MM.1S (cell line): ENCODE data around the gene GJA3.

ENCODE experiments used
- DNase-seq: peaks from one replicate; pipeline ENCODE4 v3.0.0-alpha.2; 2015
- H2AFZ ChIP-seq: fragments of 300-600 bp; sonication (generic); 2 replicates; pipeline ENCODE4 v1.6.0; 2016; ENCODE audit warnings: antibody characterized with exemption, low read length
- H3F3A ChIP-seq: fragments of 300-600 bp; sonication (generic); 2 replicates; pipeline ENCODE4 v1.6.1; 2016; ENCODE audit warnings: mild to moderate bottlenecking, antibody characterized with exemption, low read length, moderate library complexity, mixed read lengths; ENCODE audit not compliant: insufficient read depth
- H3K27ac ChIP-seq: fragments of 300-600 bp; sonication (generic); 2 replicates; pipeline ENCODE4 v1.5.1; 2016; ENCODE audit warnings: mild to moderate bottlenecking, low read length
- H3K27me3 ChIP-seq: fragments of 300-600 bp; sonication (generic); replicated peaks from 2 replicates; pipeline ENCODE4 v1.6.0; 2016; ENCODE audit warnings: low read length; ENCODE audit not compliant: insufficient read depth
- H3K36me3 ChIP-seq: fragments of 300-600 bp; sonication (generic); replicated peaks from 2 replicates; pipeline ENCODE4 v1.6.1; 2016; ENCODE audit warnings: mild to moderate bottlenecking, low read length, mixed read lengths; ENCODE audit not compliant: insufficient read depth
- H3K4me1 ChIP-seq: fragments of 300-600 bp; sonication (generic); 2 replicates; pipeline ENCODE4 v1.6.1; 2016; ENCODE audit warnings: low read length, mixed read lengths
- H3K4me2 ChIP-seq: fragments of 300-600 bp; sonication (generic); 2 replicates; pipeline ENCODE4 v1.6.0; 2016; ENCODE audit warnings: low read depth, low read length
- H3K4me3 ChIP-seq: fragments of 300-600 bp; sonication (generic); 2 replicates; pipeline ENCODE4 v1.5.1; 2016; ENCODE audit warnings: low read length, mixed read lengths
- H3K79me2 ChIP-seq: fragments of 300-600 bp; sonication (generic); 2 replicates; pipeline ENCODE4 v1.6.1; 2016; ENCODE audit warnings: mixed run types, low read length, mixed read lengths
- H3K9ac ChIP-seq: fragments of 300-600 bp; sonication (generic); 2 replicates; pipeline ENCODE4 v1.6.1; 2016; ENCODE audit warnings: low read length, mixed read lengths
- H3K9me2 ChIP-seq: fragments of 300-600 bp; sonication (generic); replicated peaks from 2 replicates; pipeline ENCODE4 v1.6.1; 2016; ENCODE audit warnings: mild to moderate bottlenecking, low read length, mixed read lengths; ENCODE audit not compliant: insufficient read depth
- H3K9me3 ChIP-seq: fragments of 300-600 bp; sonication (generic); replicated peaks from 2 replicates; pipeline ENCODE4 v1.6.1; 2016; ENCODE audit warnings: mild to moderate bottlenecking, low read length, mixed read lengths; ENCODE audit not compliant: insufficient read depth
- H4K20me1 ChIP-seq: fragments of 300-600 bp; sonication (generic); 2 replicates; pipeline ENCODE4 v1.6.1; 2016; ENCODE audit warnings: mild to moderate bottlenecking, low read length, moderate library complexity, mixed read lengths; ENCODE audit not compliant: insufficient read depth
- EZH2 ChIP-seq: fragments of 300-600 bp; sonication (generic); optimal IDR thresholded peaks from 2 replicates; pipeline ENCODE3; 2017; ENCODE audit warnings: low read depth, mild to moderate bottlenecking, antibody characterized with exemption, low read length, mixed read lengths
- EZH2phosphoT487 ChIP-seq: fragments of 300-600 bp; sonication (generic); IDR thresholded peaks from 2 replicates; pipeline ENCODE4 v1.6.1; 2018; ENCODE audit warnings: antibody characterized with exemption, low read length
- TF ChIP-seq, protein P1 (sequence below): fragments of 300-600 bp; sonication (generic); IDR thresholded peaks from 2 replicates; pipeline ENCODE4 v1.5.1; 2016; ENCODE audit warnings: antibody characterized with exemption, low read length, mixed read lengths

GJA3 gene

DNA sequence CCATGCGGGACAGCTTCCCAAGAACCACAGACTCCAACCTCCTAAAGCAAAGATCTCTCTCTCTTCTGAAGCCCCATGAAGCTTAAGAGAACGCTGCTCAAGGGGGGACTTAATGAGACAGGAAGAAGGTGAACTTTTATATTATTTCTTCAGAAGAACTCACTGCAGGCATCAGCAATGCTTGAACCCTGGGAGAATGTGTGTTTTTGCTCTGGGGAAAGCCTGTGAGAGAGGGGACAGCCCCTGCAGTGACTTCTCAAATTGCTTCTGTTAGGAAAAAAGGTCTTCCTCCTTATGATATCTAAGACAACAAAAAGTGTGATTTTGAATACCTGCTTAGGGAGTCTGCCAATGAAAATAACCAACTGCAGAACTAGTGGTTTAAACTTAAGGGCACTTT lies 23.0 kb downstream of the GJA3 start:
- TF ChIP-seq, protein P1, sequence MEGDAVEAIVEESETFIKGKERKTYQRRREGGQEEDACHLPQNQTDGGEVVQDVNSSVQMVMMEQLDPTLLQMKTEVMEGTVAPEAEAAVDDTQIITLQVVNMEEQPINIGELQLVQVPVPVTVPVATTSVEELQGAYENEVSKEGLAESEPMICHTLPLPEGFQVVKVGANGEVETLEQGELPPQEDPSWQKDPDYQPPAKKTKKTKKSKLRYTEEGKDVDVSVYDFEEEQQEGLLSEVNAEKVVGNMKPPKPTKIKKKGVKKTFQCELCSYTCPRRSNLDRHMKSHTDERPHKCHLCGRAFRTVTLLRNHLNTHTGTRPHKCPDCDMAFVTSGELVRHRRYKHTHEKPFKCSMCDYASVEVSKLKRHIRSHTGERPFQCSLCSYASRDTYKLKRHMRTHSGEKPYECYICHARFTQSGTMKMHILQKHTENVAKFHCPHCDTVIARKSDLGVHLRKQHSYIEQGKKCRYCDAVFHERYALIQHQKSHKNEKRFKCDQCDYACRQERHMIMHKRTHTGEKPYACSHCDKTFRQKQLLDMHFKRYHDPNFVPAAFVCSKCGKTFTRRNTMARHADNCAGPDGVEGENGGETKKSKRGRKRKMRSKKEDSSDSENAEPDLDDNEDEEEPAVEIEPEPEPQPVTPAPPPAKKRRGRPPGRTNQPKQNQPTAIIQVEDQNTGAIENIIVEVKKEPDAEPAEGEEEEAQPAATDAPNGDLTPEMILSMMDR, result no peak
- TF ChIP-seq EZH2 (no peak), EZH2phosphoT487 (no peak)
- DNase-seq, result no peak
- no peaks in the 10 kb centered on the region for H3K36me3 ChIP-seq

DNA sequence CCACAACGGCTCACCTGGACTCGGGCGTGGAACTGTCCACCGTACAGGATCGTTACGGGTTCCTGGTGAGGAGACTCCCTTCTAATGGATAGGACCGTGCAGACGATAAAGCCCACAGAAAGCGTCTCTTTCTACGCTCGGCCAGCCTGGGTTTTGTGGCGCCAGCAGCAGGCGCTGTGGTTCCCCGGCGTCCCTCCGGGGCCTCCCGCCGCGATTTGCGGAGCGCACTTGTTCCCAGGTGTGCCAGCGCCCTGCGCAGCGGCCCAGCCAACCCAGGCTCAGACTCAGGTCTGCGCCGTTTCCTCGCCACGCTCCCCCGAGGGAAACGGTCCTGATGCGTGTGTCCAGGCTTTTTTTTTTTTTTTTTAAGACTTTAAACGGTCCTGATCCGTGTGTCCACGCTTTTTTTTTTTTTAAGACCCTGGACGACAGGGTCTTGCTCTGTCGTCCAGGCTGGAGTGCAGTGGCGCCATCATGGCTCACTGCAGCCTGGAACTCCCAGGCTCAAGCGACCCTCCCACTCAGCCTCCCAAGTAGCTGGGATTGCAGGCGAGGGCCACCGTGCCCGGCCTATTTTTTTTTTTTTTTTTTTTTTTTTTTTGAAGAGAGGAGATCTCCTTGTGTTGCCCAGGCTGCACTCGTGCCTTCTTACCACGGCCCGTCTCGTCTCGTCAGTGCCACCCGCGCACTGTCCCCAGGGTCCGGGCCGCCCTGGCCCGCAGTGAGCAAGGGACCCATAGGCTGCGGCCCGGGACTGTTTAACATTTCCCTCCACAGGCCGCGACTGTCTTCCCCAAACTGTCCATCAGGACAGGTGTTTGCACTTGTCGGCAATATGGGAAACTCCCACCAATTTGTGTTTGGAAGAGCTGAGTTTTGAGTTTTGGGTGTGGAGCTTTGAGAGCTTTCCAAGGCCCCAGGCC lies 23.8 kb downstream of the GJA3 start:
- Histone ChIP-seq H3K27me3 (no peaks in the 10 kb centered on the region), H3K9ac (no peak overlapping the region), H4K20me1 (no peaks in the 10 kb centered on the region), H3K4me1 (no peaks in the 10 kb centered on the region), H3K9me2 (no peaks in the 10 kb centered on the region), H3K4me2 (peak overlapping the region; percentile 59), H2AFZ (no peak overlapping the region), H3K79me2 (no peaks in the 10 kb centered on the region), H3K9me3 (no peaks in the 10 kb centered on the region), H3K4me3 (no peak overlapping the region; the same call in 1 of the 2 replicates), H3F3A (no peaks in the 10 kb centered on the region), H3K27ac (no peak overlapping the region), H3K36me3 (no peaks in the 10 kb centered on the region)
- TF ChIP-seq EZH2phosphoT487, result no peak
- TF ChIP-seq, protein P1, result peak; percentile 52
- TF ChIP-seq EZH2, result no peak
- DNase-seq, result peak; percentile 44

More for the DNA sequence above, 23.0 kb downstream of the GJA3 start:
- H3K4me1 ChIP-seq, result no peaks in the 10 kb centered on the region
- no peaks in the 10 kb centered on the region for H3K27me3 ChIP-seq
- H3K79me2 ChIP-seq, result no peaks in the 10 kb centered on the region
- H3K9me2 ChIP-seq, result no peaks in the 10 kb centered on the region
- no peak overlapping the region for H3K4me2 ChIP-seq
- no peak overlapping the region for H3K4me3 ChIP-seq
- H3K9me3 ChIP-seq, result no peaks in the 10 kb centered on the region
- no peak overlapping the region for H3K27ac ChIP-seq
- H4K20me1 ChIP-seq, result no peaks in the 10 kb centered on the region
- no peaks in the 10 kb centered on the region for H3F3A ChIP-seq
- H3K9ac ChIP-seq, result no peak overlapping the region
- no peak overlapping the region for H2AFZ ChIP-seq

DNA sequence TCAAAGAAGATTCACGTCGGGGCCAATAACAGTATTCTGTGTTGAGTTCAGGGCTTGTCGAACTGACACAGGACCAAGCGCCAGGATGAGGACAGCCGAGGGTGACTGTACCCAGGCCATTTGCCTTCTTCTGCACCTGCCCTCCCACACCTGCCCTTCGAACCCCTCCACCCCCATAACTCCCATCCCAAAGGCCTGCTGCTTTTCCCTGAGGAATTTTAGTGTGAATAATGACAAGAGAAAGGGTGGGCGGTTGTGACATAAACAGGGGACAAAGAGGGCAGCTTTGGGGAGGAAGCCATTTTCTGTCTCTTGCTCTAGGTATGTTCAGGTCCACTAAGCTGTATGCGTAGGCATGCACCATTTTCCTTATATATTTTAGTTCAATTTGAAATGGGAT lies 26.1 kb downstream of the GJA3 start:
- TF ChIP-seq, protein P1, result no peak
- TF ChIP-seq EZH2 (no peak), EZH2phosphoT487 (no peak)
- no peak overlapping the region for H3K9ac ChIP-seq
- H3K79me2 ChIP-seq, result no peaks in the 10 kb centered on the region
- no peaks in the 10 kb centered on the region for H3K9me2 ChIP-seq
- H3K27me3 ChIP-seq, result no peaks in the 10 kb centered on the region
- no peak overlapping the region for H3K27ac ChIP-seq
- DNase-seq, result no peak
- no peaks in the 10 kb centered on the region for H3K9me3 ChIP-seq
- no peak overlapping the region for H3K4me2 ChIP-seq
- no peak overlapping the region for H2AFZ ChIP-seq
- no peaks in the 10 kb centered on the region for H3F3A ChIP-seq
- no peak overlapping the region for H3K4me3 ChIP-seq
- no peaks in the 10 kb centered on the region for H4K20me1 ChIP-seq
- no peaks in the 10 kb centered on the region for H3K4me1 ChIP-seq
- no peaks in the 10 kb centered on the region for H3K36me3 ChIP-seq
